HFFc6 (cell line): ENCODE measurements around the gene RFT1. TPM values are rescaled to one million over a fixed set of nuclear protein-coding genes. Genes with fewer than 3 reads are reported as not detected.
A peak's percentile ranks its signal among the peaks of the same experiment; 100 is the strongest.

Experiments used
- DNase-seq: peaks from one replicate; pipeline ENCODE4 v3.0.0-alpha.2; 2018
- H3K27ac Mint-ChIP-seq: 2 replicates; pipeline ENCODE4 v1.8.0; 2020; ENCODE audit warnings: mild to moderate bottlenecking, mixed read lengths
- H3K27me3 Mint-ChIP-seq: 2 replicates; pipeline ENCODE4 v1.8.0; 2021; ENCODE audit warnings: mild to moderate bottlenecking, moderate library complexity, mixed read lengths; ENCODE audit not compliant: insufficient read depth
- H3K36me3 Mint-ChIP-seq: 2 replicates; pipeline ENCODE4 v1.8.0; 2021; ENCODE audit warnings: low read depth, mixed read lengths
- H3K4me1 Mint-ChIP-seq: 2 replicates; pipeline ENCODE4 v1.8.0; 2020; ENCODE audit warnings: low read depth, mixed read lengths
- H3K4me3 Mint-ChIP-seq: 2 replicates; pipeline ENCODE4 v1.8.0; 2020; ENCODE audit warnings: mild to moderate bottlenecking, moderate library complexity, mixed read lengths
- H3K9me3 Mint-ChIP-seq: 2 replicates; pipeline ENCODE4 v1.8.0; 2020; ENCODE audit warnings: mild to moderate bottlenecking, mixed read lengths
- CTCF ChIP-seq: fragments of 200-600 bp; sonication (generic); IDR thresholded peaks from 2 replicates; pipeline ENCODE4 v1.5.0; 2021; ENCODE audit warnings: antibody characterized with exemption, mild to moderate bottlenecking
- total RNA-seq, 6 experiments: library from RNA; stranded (reverse); fragmentation: NEBNext Ultra II Directional; extraction: Animal tissue kit (Norgen Biotek cat#: 25700); gene quantifications; 2 replicates in 1 of 6; 3 replicates in 5 of 6; pipeline ENCODE4 v1.2.3, GENCODE V29; 2021

RFT1 gene
- total RNA-seq, 6 experiments from 2014 or later = 32.9 to 39.6 (median 34.7) TPM

GRCh38 chr3:53075743-53076140 is 54.5 kb downstream of the RFT1 start:
- no peak overlapping the region for H3K27ac Mint-ChIP-seq
- no peak for TF ChIP-seq CTCF
- peaks cover 20% of the 10 kb centered on the region for H3K4me1 Mint-ChIP-seq
- H3K27me3 Mint-ChIP-seq = peaks cover 4% of the 10 kb centered on the region
- no peak for DNase-seq
- no peaks in the 10 kb centered on the region for H3K36me3 Mint-ChIP-seq
- no peak overlapping the region for H3K4me3 Mint-ChIP-seq
- no peaks in the 10 kb centered on the region for H3K9me3 Mint-ChIP-seq

GRCh38 chr3:53074761-53075742 is 55.2 kb downstream of the RFT1 start:
- Mint-ChIP-seq H3K27me3 (peaks cover 4% of the 10 kb centered on the region), H3K36me3 (no peaks in the 10 kb centered on the region), H3K4me1 (peaks cover 20% of the 10 kb centered on the region), H3K27ac (no peak overlapping the region), H3K4me3 (no peak overlapping the region), H3K9me3 (no peaks in the 10 kb centered on the region)
- TF ChIP-seq CTCF = no peak
- no peak for DNase-seq

GRCh38 chr3:53074366-53074696 is 55.9 kb downstream of the RFT1 start:
- Mint-ChIP-seq H3K9me3 (no peaks in the 10 kb centered on the region), H3K4me3 (no peak overlapping the region), H3K36me3 (no peaks in the 10 kb centered on the region), H3K4me1 (peaks cover 20% of the 10 kb centered on the region), H3K27me3 (peaks cover 4% of the 10 kb centered on the region), H3K27ac (no peak overlapping the region)
- no peak for TF ChIP-seq CTCF
- DNase-seq = no peak

- DNase-seq = no peak
- H3K27ac Mint-ChIP-seq = peak overlapping the region; percentile 75
- H3K4me3 Mint-ChIP-seq = peak overlapping the region; percentile 88
- no peaks in the 10 kb centered on the region for H3K36me3 Mint-ChIP-seq
- H3K27me3 Mint-ChIP-seq = peaks cover 4% of the 10 kb centered on the region
- no peaks in the 10 kb centered on the region for H3K9me3 Mint-ChIP-seq
- peaks cover 20% of the 10 kb centered on the region for H3K4me1 Mint-ChIP-seq
- TF ChIP-seq CTCF = no peak
Measured at GRCh38 chr3:53073553-53074365, 56.5 kb downstream of the RFT1 start.

GRCh38 chr3:53072653-53073552 is 57.3 kb downstream of the RFT1 start:
- peak; percentile 94 for TF ChIP-seq CTCF
- H3K27ac Mint-ChIP-seq = peak overlapping the region; percentile 75
- peaks cover 20% of the 10 kb centered on the region for H3K4me1 Mint-ChIP-seq
- DNase-seq = peak; percentile 68
- no peaks in the 10 kb centered on the region for H3K36me3 Mint-ChIP-seq
- peak overlapping the region; percentile 88 for H3K4me3 Mint-ChIP-seq
- no peaks in the 10 kb centered on the region for H3K9me3 Mint-ChIP-seq
- H3K27me3 Mint-ChIP-seq = peaks cover 7% of the 10 kb centered on the region
